ENCODE measurements around the gene ADAT2. TPM values are rescaled to one million over a fixed set of nuclear protein-coding genes. Genes with fewer than 3 reads are reported as not detected.

The ADAT2 gene
- total RNA-seq, 1 experiment from 2014 or later, result 9.9 TPM

DNA sequence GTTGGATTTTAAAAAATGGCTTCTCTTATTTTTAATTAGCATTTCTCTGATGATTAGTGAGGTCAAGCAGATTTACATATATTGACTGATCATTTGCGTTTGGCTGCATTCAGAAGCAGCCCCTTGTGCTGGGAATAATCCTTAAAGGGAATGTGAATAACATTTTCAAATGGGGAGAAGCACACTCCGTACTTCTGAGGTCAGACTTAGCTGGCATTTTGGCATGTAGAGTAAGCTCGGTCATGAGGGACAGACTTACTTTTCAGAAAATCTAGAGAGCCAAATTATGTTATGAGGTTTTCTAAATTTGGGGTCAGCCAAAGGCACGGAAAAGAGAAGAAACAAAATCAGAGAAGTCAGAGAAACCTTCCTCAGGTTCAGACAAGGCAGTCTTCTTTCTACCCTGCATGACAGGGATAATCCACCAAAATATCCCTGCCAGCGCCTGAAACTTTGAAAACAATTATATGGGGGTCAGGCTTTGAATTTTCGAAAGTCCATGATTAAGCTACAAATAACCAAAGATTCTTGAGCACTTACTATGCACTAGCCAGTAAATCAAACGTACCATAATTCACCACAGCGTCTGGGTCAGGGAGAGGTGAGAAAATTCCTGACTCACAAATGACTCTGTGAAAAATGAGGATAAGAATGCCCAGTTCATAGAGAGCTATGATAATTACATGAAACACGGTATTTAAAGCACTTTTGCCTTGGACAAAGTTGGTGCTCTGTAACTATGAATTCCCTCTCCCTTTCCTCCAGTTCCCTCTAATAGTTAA lies 44.9 kb downstream of the ADAT2 start:
- no TSS peak for BruUV-seq (replicated peaks)
- Mint-ChIP-seq H3K27me3 (ENCODE audit: unreplicated experiment) (no peaks in the 10 kb centered on the region), H3K4me3 (ENCODE audit: low read depth, unreplicated experiment) (no peak overlapping the region), H3K36me3 (ENCODE audit: insufficient read depth, unreplicated experiment) (no peaks in the 10 kb centered on the region), H3K9me3 (ENCODE audit: low read depth, unreplicated experiment) (no peaks in the 10 kb centered on the region), H3K4me1 (ENCODE audit: low read depth, unreplicated experiment) (peaks cover 24% of the 10 kb centered on the region), H3K27ac (ENCODE audit: unreplicated experiment) (no peak overlapping the region)
- TF ChIP-seq, protein P1, sequence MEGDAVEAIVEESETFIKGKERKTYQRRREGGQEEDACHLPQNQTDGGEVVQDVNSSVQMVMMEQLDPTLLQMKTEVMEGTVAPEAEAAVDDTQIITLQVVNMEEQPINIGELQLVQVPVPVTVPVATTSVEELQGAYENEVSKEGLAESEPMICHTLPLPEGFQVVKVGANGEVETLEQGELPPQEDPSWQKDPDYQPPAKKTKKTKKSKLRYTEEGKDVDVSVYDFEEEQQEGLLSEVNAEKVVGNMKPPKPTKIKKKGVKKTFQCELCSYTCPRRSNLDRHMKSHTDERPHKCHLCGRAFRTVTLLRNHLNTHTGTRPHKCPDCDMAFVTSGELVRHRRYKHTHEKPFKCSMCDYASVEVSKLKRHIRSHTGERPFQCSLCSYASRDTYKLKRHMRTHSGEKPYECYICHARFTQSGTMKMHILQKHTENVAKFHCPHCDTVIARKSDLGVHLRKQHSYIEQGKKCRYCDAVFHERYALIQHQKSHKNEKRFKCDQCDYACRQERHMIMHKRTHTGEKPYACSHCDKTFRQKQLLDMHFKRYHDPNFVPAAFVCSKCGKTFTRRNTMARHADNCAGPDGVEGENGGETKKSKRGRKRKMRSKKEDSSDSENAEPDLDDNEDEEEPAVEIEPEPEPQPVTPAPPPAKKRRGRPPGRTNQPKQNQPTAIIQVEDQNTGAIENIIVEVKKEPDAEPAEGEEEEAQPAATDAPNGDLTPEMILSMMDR (IDR thresholded peaks at IDR 0.05; ENCODE audit: unreplicated experiment), result no peak
- no peak for DNase-seq
- intact Hi-C loops (cut with micrococcal nuclease; ENCODE audit: unreplicated experiment), result no loop called here
- CTCF ChIA-PET, result interaction anchor here (0.8 kb wide), 1 partner anchor 8 kb away, joined by 3 read pairs; no protein-coding TSS in a partner anchor

DNA sequence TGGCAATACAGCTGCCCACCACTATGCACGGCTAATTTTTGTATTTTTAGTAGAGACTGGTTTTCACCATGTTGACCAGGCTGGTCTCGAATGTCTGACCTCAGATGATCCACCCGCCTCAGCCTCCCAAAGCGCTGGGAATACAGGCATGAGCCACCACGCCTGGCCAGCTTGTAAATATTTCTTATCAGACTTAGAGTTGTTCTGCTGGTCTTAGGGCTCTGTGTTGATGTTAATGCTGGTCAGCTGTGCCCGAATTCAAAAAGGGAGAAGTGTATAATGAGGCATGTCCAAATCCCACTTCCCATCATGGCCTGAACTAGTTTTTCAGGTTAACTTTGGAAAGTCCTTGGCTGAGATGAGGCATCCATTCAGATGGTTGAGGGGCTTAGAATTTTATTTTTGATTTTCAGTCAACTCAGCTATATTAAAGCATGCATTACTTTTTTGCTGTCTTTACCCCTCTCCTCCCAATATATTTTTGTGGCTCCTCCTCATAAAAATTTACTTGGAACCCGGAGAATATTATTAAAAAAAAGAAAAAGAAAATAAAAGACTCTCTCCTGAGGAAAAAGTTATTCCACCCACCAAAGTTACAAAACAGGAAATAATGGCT lies 47.7 kb downstream of the ADAT2 start:
- no peak overlapping the region for H3K4me3 Mint-ChIP-seq (ENCODE audit: low read depth, unreplicated experiment)
- DNase-seq, result no peak
- BruUV-seq (replicated peaks), result no TSS peak
- H3K36me3 Mint-ChIP-seq (ENCODE audit: insufficient read depth, unreplicated experiment), result no peaks in the 10 kb centered on the region
- H3K27me3 Mint-ChIP-seq (ENCODE audit: unreplicated experiment), result no peaks in the 10 kb centered on the region
- no peaks in the 10 kb centered on the region for H3K9me3 Mint-ChIP-seq (ENCODE audit: low read depth, unreplicated experiment)
- H3K4me1 Mint-ChIP-seq (ENCODE audit: low read depth, unreplicated experiment), result peaks cover 39% of the 10 kb centered on the region
- CTCF ChIA-PET, result no interaction called here
- TF ChIP-seq, protein P1 (IDR thresholded peaks at IDR 0.05; ENCODE audit: unreplicated experiment), result no peak
- H3K27ac Mint-ChIP-seq (ENCODE audit: unreplicated experiment), result no peak overlapping the region
- intact Hi-C loops (cut with micrococcal nuclease; ENCODE audit: unreplicated experiment), result no loop called here

DNA sequence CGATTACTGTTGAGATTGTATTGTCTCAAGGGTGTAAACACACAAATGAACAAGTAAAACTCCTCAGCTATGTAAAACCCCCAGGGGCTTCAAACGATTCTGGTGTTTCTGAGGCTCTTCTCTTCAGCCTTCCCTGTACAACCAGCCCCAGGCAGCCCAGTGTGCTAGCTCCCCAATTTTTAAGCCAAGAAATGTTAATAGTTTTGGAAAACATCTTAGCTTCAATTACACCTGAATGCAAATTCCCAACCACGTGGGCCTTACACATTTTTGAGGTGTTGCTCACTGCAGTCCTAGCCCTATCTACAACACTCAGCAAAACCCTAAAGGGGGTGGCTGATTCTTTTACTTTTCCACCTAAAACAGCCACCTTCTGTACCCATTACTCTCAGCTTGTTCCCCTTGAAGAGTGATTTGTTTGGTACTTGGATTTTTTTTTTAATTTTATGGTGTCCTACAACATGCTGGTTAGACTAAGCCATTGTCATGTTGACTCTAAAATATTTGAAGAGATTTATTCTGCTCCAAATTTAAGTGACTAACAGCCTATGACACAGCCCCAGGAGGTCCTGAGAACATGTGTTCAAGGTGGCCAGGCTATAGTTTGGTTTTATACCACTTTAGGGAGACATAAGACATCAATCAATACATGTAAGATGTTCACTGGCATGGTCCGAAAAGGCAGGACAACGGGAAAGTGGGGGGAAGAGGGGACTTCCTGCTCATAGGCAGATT lies 48.7 kb downstream of the ADAT2 start:
- DNase-seq, result no peak
- no peaks in the 10 kb centered on the region for H3K27me3 Mint-ChIP-seq (ENCODE audit: unreplicated experiment)
- H3K36me3 Mint-ChIP-seq (ENCODE audit: insufficient read depth, unreplicated experiment), result peaks cover 6% of the 10 kb centered on the region
- TF ChIP-seq, protein P1 (IDR thresholded peaks at IDR 0.05; ENCODE audit: unreplicated experiment), result no peak
- no peak overlapping the region for H3K27ac Mint-ChIP-seq (ENCODE audit: unreplicated experiment)
- no TSS peak for BruUV-seq (replicated peaks)
- CTCF ChIA-PET, result no interaction called here
- H3K4me3 Mint-ChIP-seq (ENCODE audit: low read depth, unreplicated experiment), result no peak overlapping the region
- intact Hi-C loops (cut with micrococcal nuclease; ENCODE audit: unreplicated experiment), result no loop called here
- H3K4me1 Mint-ChIP-seq (ENCODE audit: low read depth, unreplicated experiment), result peaks cover 44% of the 10 kb centered on the region
- H3K9me3 Mint-ChIP-seq (ENCODE audit: low read depth, unreplicated experiment), result no peaks in the 10 kb centered on the region

DNA sequence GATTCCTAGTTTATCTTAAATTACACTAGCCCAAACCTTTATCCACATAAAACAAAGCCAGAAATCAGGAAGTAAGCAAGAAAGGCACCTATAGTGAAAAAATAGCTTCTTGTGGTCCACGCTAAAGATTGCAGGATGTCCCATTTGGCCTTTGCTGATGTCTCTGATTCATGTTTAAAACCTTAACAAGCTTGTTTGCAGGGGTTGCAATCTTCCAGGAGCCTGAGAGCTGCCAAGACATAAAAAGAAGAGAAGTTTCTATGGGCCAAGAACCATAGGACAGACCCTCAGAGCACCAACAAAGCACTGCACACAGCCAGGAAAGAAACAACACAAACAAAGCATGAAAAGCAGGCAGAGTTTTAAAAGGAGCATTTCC lies 49.4 kb downstream of the ADAT2 start:
- CTCF ChIA-PET, result interaction anchor here (0.7 kb wide), 1 partner anchor 24 kb away, joined by 4 read pairs; no protein-coding TSS in a partner anchor
- peaks cover 6% of the 10 kb centered on the region for H3K36me3 Mint-ChIP-seq (ENCODE audit: insufficient read depth, unreplicated experiment)
- no peaks in the 10 kb centered on the region for H3K27me3 Mint-ChIP-seq (ENCODE audit: unreplicated experiment)
- H3K4me1 Mint-ChIP-seq (ENCODE audit: low read depth, unreplicated experiment), result peaks cover 52% of the 10 kb centered on the region
- H3K4me3 Mint-ChIP-seq (ENCODE audit: low read depth, unreplicated experiment), result no peak overlapping the region
- TF ChIP-seq, protein P1 (IDR thresholded peaks at IDR 0.05; ENCODE audit: unreplicated experiment), result no peak
- intact Hi-C loops (cut with micrococcal nuclease; ENCODE audit: unreplicated experiment), result no loop called here
- BruUV-seq (replicated peaks), result no TSS peak
- no peaks in the 10 kb centered on the region for H3K9me3 Mint-ChIP-seq (ENCODE audit: low read depth, unreplicated experiment)
- no peak for DNase-seq
- no peak overlapping the region for H3K27ac Mint-ChIP-seq (ENCODE audit: unreplicated experiment)

Measured in Calu3 (cell line).